ENCODE data around the gene ASMT. TPM values are rescaled to one million over a fixed set of nuclear protein-coding genes. Genes with fewer than 3 reads are reported as not detected.

ASMT gene
- total and polyA plus RNA-seq, 4 donors = 0.26 TPM; not detected in 3

DNA sequence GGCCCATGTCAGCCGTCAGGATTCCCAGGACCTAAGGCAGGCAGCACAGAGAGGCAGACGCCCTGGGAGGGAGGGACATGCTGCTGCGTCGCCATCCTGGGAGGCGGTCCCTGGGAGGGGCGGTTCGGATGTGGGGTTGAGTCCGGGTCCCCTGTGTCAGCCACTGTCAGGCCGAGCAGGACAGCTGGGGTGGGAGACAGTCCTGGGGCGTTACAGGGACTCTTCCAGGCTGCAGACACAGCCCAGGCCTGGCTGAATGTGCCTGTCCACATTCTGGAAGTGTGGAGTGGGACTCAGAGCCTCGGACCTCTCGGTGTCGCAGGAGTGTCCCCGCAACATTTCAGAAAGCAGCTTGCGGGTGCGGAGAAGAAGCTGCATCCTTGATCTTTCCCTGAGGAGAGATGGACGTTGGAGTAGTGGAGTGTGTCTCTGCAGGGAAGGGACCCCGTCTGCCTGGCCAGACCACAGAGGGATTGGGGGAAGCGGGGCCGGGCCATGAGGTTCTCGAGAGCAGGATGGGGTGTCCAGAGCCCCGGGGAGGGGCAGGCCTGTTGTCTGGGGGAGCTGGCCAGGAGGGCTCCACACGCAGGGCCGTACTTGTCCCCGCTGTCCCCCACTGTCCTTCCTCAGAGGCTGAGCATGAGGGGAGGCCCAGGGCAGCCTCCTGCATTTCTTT, 17.4 kb upstream of the ASMT start:
- DNase-seq (ENCODE audit: low spot score) = no peak
- Histone ChIP-seq H3K9ac (ENCODE audit: low read depth in 1 of 2, low read length in 2 of 2) (no peak overlapping the region), H3K36me3 (ENCODE audit: control insufficient read depth in 4 of 4, insufficient read depth in 3 of 4, low read depth in 1 of 4, low read length in 3 of 4) (peaks cover 49 to 85% (median 58%) of the 10 kb centered on the region in 4 donors), H3K4me1 (ENCODE audit: control insufficient read depth in 4 of 4, insufficient read depth in 4 of 4, low read length in 3 of 4) (peaks cover 0 to 27% (median 13%) of the 10 kb centered on the region in 4 donors), H3K9me3 (ENCODE audit: control insufficient read depth in 4 of 4, low read length in 3 of 4) (no peaks in the 10 kb centered on the region), H3K27me3 (ENCODE audit: control insufficient read depth in 4 of 4, insufficient read depth in 4 of 4, low read length in 3 of 4) (no peaks in the 10 kb centered on the region), H3K27ac (ENCODE audit: low read depth in 1 of 2, low read length in 2 of 2) (no peak overlapping the region), H3K4me3 (ENCODE audit: low read depth in 1 of 3, low read length in 3 of 3) (no peak overlapping the region)
- TF ChIP-seq YY1 (IDR thresholded peaks at IDR 0.05) = no peak
- TF ChIP-seq HNF4G (IDR thresholded peaks at IDR 0.05) = no peak
- TF ChIP-seq RAD21 (IDR thresholded peaks at IDR 0.05) = no peak
- TF ChIP-seq, protein P1, sequence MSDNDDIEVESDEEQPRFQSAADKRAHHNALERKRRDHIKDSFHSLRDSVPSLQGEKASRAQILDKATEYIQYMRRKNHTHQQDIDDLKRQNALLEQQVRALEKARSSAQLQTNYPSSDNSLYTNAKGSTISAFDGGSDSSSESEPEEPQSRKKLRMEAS (IDR thresholded peaks at IDR 0.05) = no peak
- no peak for TF ChIP-seq RXRA (IDR thresholded peaks at IDR 0.05)
- TF ChIP-seq SP1 (IDR thresholded peaks at IDR 0.05) = no peak
- TF ChIP-seq, protein P2, sequence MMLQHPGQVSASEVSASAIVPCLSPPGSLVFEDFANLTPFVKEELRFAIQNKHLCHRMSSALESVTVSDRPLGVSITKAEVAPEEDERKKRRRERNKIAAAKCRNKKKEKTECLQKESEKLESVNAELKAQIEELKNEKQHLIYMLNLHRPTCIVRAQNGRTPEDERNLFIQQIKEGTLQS (IDR thresholded peaks at IDR 0.05) = no peak
- no peak for TF ChIP-seq JUND (IDR thresholded peaks at IDR 0.05)
- WGBS = 95% methylated on average over 25 of the region's 25 CpGs

DNA sequence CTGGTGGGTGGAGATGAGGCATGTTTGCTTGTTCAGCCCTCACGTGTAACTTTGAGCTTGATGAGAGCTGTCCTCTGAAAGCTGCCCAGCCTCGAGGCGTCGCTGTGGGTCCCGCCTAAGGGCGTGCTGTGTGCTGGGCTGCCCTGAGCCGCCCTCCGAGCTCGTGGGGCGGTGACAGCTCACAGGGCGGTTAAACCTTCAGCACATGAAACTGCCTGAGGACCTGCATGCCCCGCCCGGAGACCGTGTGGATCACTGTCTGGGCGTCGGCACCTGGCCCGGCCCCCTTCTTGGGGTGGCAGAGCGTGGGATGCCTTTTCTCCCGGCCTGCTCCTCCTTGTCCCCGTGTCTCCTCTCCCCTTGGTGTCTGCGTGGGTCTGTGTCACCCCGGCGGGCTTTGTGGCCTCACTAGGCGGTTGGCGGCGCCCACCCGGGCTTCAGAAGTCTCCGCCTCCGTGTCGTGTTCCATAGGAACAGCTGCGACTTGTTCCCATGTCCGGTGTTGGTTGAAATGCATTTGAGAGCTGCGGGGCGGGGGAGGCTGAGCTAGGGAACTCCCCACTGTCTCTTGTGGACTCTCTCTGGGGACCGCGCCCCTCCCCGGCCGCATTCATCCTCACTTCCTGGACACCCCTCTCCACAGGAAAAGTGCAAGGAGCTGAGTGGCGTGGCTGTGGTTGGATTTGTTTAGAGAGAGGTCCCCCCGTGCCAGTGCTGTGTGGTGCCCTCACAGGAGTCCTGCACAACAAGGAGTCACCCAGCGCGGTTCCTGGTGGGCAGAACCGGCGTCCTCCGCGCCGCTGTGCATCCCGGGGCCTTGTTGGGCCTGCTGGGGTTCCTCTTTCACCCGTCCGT, 16.6 kb upstream of the ASMT start:
- Histone ChIP-seq H3K4me3 (ENCODE audit: low read depth in 1 of 3, low read length in 3 of 3) (no peak overlapping the region), H3K36me3 (ENCODE audit: control insufficient read depth in 4 of 4, insufficient read depth in 3 of 4, low read depth in 1 of 4, low read length in 3 of 4) (peaks cover 49 to 90% (median 61%) of the 10 kb centered on the region in 4 donors), H3K27me3 (ENCODE audit: control insufficient read depth in 4 of 4, insufficient read depth in 4 of 4, low read length in 3 of 4) (no peaks in the 10 kb centered on the region), H3K27ac (ENCODE audit: low read depth in 1 of 2, low read length in 2 of 2) (no peak overlapping the region), H3K9ac (ENCODE audit: low read depth in 1 of 2, low read length in 2 of 2) (no peak overlapping the region), H3K4me1 (ENCODE audit: control insufficient read depth in 4 of 4, insufficient read depth in 4 of 4, low read length in 3 of 4) (peaks cover 0 to 19% (median 6%) of the 10 kb centered on the region in 4 donors), H3K9me3 (ENCODE audit: control insufficient read depth in 4 of 4, low read length in 3 of 4) (no peaks in the 10 kb centered on the region)
- no peak for TF ChIP-seq GABPA (IDR thresholded peaks at IDR 0.05 in 1 of 2, conservative IDR thresholded peaks at IDR 0.05 in 1 of 2)
- TF ChIP-seq, protein P3, sequence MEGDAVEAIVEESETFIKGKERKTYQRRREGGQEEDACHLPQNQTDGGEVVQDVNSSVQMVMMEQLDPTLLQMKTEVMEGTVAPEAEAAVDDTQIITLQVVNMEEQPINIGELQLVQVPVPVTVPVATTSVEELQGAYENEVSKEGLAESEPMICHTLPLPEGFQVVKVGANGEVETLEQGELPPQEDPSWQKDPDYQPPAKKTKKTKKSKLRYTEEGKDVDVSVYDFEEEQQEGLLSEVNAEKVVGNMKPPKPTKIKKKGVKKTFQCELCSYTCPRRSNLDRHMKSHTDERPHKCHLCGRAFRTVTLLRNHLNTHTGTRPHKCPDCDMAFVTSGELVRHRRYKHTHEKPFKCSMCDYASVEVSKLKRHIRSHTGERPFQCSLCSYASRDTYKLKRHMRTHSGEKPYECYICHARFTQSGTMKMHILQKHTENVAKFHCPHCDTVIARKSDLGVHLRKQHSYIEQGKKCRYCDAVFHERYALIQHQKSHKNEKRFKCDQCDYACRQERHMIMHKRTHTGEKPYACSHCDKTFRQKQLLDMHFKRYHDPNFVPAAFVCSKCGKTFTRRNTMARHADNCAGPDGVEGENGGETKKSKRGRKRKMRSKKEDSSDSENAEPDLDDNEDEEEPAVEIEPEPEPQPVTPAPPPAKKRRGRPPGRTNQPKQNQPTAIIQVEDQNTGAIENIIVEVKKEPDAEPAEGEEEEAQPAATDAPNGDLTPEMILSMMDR (IDR thresholded peaks at IDR 0.05; ENCODE audit: low read depth, low read length, missing input control) = no peak
- no peak for TF ChIP-seq TAF1 (conservative IDR thresholded peaks at IDR 0.05)
- TF ChIP-seq, protein P2 (IDR thresholded peaks at IDR 0.05) = no peak
- TF ChIP-seq EGR1 (IDR thresholded peaks at IDR 0.05; ENCODE audit: low read depth in 2 of 2) = no peak
- TF ChIP-seq FOXA1 (IDR thresholded peaks at IDR 0.05) = no peak
- TF ChIP-seq FOXA2 (IDR thresholded peaks at IDR 0.05) = no peak
- no peak for TF ChIP-seq HNF4G (IDR thresholded peaks at IDR 0.05)
- no peak for TF ChIP-seq JUND (IDR thresholded peaks at IDR 0.05)
- TF ChIP-seq, protein P4, sequence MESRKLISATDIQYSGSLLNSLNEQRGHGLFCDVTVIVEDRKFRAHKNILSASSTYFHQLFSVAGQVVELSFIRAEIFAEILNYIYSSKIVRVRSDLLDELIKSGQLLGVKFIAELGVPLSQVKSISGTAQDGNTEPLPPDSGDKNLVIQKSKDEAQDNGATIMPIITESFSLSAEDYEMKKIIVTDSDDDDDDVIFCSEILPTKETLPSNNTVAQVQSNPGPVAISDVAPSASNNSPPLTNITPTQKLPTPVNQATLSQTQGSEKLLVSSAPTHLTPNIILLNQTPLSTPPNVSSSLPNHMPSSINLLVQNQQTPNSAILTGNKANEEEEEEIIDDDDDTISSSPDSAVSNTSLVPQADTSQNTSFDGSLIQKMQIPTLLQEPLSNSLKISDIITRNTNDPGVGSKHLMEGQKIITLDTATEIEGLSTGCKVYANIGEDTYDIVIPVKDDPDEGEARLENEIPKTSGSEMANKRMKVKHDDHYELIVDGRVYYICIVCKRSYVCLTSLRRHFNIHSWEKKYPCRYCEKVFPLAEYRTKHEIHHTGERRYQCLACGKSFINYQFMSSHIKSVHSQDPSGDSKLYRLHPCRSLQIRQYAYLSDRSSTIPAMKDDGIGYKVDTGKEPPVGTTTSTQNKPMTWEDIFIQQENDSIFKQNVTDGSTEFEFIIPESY (IDR thresholded peaks at IDR 0.05) = no peak
- TF ChIP-seq SP1 (IDR thresholded peaks at IDR 0.05) = no peak
- no peak for TF ChIP-seq NR2F2 (IDR thresholded peaks at IDR 0.05)
- TF ChIP-seq RXRA (IDR thresholded peaks at IDR 0.05) = no peak
- TF ChIP-seq YY1 (IDR thresholded peaks at IDR 0.05) = no peak
- no peak for TF ChIP-seq HNF4A (conservative IDR thresholded peaks at IDR 0.05)
- TF ChIP-seq, protein P1 (IDR thresholded peaks at IDR 0.05) = no peak
- no peak for TF ChIP-seq RAD21 (IDR thresholded peaks at IDR 0.05)
- 92% methylated on average over 50 of the region's 50 CpGs for WGBS
- no peak for DNase-seq (ENCODE audit: low spot score)
